ENCODE measurements around the gene VAX1.

DNA sequence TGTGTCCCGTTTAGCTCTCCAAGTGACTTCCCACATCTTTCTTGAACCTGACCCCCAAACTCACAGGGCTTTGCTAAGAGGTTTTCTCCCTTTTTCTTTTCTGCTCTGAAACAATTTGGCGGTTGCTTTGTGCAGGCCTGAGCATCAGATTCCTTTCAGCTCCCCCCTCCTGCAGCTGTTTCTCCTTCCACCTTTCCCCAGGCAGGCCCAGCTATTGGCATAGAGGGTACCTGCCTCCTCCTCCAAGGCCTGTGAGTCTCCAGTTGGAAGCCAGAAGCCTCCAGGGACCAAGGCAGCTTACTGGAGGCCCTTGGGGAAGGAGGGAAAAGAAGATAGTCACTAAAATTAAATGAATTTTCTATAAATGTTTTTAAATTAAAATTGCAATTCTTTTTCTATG, 7.7 kb downstream of the VAX1 start:
- TF ChIP-seq POLR2AphosphoS5 (IDR thresholded peaks at IDR 0.05) (no peak), CTCF (IDR thresholded peaks at IDR 0.05 in 8 of 11, conservative IDR thresholded peaks at IDR 0.05 in 3 of 11) (no peak)
